Measurements from ENCODE around the gene STARD5.

Gene STARD5

DNA sequence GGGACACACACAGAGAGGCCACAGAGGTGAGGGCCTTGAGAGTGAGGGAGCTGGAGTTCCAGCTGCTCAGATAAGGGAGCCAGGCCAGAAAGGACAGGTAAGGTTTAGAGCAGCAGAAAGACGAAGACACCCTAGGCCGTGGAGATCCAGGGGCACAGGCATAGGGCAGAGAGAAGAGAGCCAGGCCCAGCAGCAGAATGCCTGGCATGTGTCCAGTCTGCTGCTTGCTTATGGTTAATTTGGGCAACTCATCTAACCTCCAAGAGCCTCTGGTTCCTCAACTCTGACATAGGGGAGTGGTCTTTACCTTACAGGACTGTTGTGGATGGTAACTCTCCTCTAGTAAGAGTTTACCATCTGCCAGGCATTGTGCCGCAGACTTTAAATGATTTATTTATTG lies 35.9 kb downstream of the STARD5 start:
- no peak for TF ChIP-seq Cebpa-rat (IDR thresholded peaks at IDR 0.05)
- Histone ChIP-seq H3K4me2 (peak overlapping the region; percentile 13; the same call in 1 of the 2 replicates), H3K4me1 (peaks cover 82% of the 10 kb centered on the region)

DNA sequence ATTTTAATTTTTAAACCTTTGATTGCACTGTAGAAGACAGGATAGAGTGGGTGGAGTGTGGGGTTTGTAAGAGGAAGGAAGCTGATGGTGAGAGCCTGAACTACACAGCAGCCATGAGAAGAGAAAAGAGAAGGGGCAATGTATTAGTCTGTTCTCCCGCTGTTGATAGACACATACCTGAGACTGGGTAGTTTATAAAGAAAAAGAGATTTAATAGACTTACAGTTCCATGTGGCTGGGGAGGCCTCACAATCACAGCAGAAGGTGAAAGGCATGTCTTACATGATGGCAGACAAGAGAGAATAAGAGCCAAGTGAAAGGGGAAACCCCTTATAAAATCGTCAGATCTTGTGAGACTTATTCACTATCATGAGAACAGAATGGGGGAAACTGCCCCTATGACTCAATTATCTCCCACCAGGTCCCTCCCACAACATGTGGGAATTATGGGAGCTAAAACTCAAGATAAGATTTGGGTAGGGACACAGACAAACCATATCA lies 37.3 kb downstream of the STARD5 start:
- no peaks in the 10 kb centered on the region for H3K9me3 ChIP-seq
- H3K27me3 ChIP-seq = no peaks in the 10 kb centered on the region
- no peaks in the 10 kb centered on the region for H3K36me3 ChIP-seq
- H3K9ac ChIP-seq = no peak overlapping the region
- peak overlapping the region; percentile 64 for H3K4me2 ChIP-seq
- peaks cover 81% of the 10 kb centered on the region for H3K4me1 ChIP-seq
- no peaks in the 10 kb centered on the region for H4K20me1 ChIP-seq
- H3K27ac ChIP-seq = peak overlapping the region; percentile 36; the same call in 1 of the 2 replicates
- no peak overlapping the region for H3K4me3 ChIP-seq
- no peak for TF ChIP-seq Cebpa-rat (IDR thresholded peaks at IDR 0.05)

More for the DNA sequence above, 35.9 kb downstream of the STARD5 start:
- no peaks in the 10 kb centered on the region for H3K36me3 ChIP-seq
- H4K20me1 ChIP-seq = no peaks in the 10 kb centered on the region
- H3K9me3 ChIP-seq = no peaks in the 10 kb centered on the region
- no peak overlapping the region for H3K9ac ChIP-seq
- no peak overlapping the region for H3K27ac ChIP-seq
- H3K27me3 ChIP-seq = no peaks in the 10 kb centered on the region
- H3K4me3 ChIP-seq = no peak overlapping the region

DNA sequence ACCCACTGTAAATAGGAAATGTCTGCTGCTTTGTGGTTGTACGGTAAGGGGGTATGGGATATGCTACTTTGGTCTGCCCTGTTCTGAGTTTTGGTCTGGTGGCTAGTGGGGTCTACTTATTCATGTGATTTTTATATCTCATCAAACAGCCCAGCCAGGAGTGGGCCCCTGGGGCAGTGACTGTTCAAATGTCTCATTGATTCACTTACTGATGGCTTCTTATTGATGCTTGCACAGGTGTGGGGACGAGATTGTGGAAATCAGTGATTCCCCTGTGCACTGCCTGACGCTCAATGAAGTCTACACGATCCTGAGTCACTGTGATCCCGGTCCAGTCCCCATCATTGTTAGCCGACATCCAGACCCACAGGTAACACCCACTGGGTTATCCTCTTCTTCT lies 38.5 kb downstream of the STARD5 start:
- no peaks in the 10 kb centered on the region for H4K20me1 ChIP-seq
- no peak for TF ChIP-seq Cebpa-rat (IDR thresholded peaks at IDR 0.05)
- peaks cover 72% of the 10 kb centered on the region for H3K4me1 ChIP-seq
- H3K27me3 ChIP-seq = no peaks in the 10 kb centered on the region
- H3K9me3 ChIP-seq = no peaks in the 10 kb centered on the region
- no peak overlapping the region for H3K4me3 ChIP-seq
- no peak overlapping the region for H3K9ac ChIP-seq
- peak overlapping the region; percentile 64 for H3K4me2 ChIP-seq
- peak overlapping the region; percentile 71 for H3K27ac ChIP-seq
- no peaks in the 10 kb centered on the region for H3K36me3 ChIP-seq

DNA sequence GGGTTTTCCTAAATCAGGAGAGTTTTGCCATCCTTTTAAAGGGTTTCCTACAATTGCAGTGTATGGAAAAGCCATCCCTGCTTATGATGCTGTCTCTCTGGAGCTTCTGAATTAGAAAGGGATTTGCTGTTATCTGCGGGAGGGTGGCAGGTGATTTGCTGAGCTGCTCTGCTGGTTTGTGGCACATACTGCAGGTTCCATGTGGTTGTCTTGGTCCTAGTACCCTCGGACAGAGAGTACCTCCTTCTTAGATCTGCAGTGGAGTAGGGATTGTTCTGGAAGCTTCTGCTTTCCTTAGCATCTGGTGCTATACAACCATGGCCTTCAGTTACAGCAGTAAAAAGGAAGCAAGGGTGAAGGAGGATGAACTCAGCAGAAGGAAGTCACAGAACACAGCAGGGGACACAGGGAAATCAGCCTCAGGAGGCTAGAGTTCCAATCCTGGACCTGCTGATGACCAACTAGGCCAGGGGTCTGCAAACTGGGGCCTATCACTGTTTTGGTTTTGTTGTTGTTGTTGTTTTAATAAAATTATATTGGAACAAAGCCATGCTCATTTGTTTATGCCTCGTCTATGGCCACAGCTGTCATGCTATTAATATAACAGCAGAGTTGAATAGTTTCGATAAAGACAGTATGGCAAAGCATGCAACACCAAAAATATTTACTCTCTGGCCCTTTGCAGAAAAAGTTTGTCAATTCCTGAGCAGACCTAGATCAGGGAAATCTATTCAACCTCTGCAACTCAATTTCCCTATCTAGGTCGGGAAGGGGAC lies 39.5 kb downstream of the STARD5 start:
- Histone ChIP-seq H3K9me3 (no peaks in the 10 kb centered on the region), H3K9ac (0 out of 2 replicates have a peak overlapping the region, but pooled peaks have one; percentile 16), H3K27ac (peak overlapping the region; percentile 71), H3K4me3 (no peak overlapping the region), H4K20me1 (no peaks in the 10 kb centered on the region), H3K36me3 (no peaks in the 10 kb centered on the region), H3K27me3 (no peaks in the 10 kb centered on the region), H3K4me1 (peaks cover 72% of the 10 kb centered on the region), H3K4me2 (peak overlapping the region; percentile 64)
- no peak for TF ChIP-seq Cebpa-rat (IDR thresholded peaks at IDR 0.05)

DNA sequence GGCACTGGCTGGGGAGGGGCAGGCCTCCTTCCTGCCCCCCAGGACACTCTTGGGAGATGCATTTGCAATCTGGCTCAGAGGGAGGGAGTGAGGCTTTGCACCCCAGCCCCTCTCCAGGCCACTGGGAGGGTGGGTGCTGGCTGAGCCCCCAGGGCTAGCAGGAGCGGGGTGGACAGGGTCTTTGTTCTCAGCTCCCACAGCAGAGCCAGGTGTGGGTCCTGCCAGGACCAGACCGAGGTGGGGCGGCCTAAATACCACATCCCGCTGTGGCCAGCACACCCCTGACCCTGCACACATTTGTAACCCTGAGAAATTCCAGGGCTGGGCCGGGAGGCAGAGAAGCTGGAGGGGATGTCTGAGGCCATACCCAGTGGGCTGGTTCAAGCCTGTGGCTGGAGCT lies 41.0 kb downstream of the STARD5 start:
- H3K4me1 ChIP-seq = peaks cover 59% of the 10 kb centered on the region
- no peak overlapping the region for H3K4me3 ChIP-seq
- H3K27me3 ChIP-seq = no peaks in the 10 kb centered on the region
- H4K20me1 ChIP-seq = no peaks in the 10 kb centered on the region
- TF ChIP-seq Cebpa-rat (IDR thresholded peaks at IDR 0.05) = no peak
- H3K36me3 ChIP-seq = no peaks in the 10 kb centered on the region
- no peak overlapping the region for H3K4me2 ChIP-seq
- peaks cover 10% of the 10 kb centered on the region for H3K9me3 ChIP-seq
- no peak overlapping the region for H3K9ac ChIP-seq
- H3K27ac ChIP-seq = peak overlapping the region; percentile 23; the same call in 1 of the 2 replicates

DNA sequence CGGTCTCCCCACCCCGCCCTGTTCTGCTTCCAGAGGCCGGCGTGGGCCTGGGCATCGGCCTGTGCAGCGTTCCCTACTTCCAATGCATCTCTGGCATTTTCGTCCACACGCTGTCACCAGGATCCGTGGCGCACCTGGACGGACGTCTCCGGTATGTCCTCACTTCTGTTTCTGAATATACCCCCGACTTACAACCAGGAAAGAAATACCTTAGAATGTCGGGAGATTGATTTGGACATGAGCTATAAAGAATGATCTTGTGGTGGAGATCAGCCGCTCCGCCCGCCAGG lies 41.4 kb downstream of the STARD5 start:
- Histone ChIP-seq H3K4me1 (peaks cover 55% of the 10 kb centered on the region), H3K9ac (no peak overlapping the region), H3K4me2 (no peak overlapping the region), H3K36me3 (no peaks in the 10 kb centered on the region), H3K27ac (no peak overlapping the region), H3K9me3 (peaks cover 13% of the 10 kb centered on the region), H3K4me3 (no peak overlapping the region), H3K27me3 (no peaks in the 10 kb centered on the region), H4K20me1 (no peaks in the 10 kb centered on the region)
- no peak for TF ChIP-seq Cebpa-rat (IDR thresholded peaks at IDR 0.05)

DNA sequence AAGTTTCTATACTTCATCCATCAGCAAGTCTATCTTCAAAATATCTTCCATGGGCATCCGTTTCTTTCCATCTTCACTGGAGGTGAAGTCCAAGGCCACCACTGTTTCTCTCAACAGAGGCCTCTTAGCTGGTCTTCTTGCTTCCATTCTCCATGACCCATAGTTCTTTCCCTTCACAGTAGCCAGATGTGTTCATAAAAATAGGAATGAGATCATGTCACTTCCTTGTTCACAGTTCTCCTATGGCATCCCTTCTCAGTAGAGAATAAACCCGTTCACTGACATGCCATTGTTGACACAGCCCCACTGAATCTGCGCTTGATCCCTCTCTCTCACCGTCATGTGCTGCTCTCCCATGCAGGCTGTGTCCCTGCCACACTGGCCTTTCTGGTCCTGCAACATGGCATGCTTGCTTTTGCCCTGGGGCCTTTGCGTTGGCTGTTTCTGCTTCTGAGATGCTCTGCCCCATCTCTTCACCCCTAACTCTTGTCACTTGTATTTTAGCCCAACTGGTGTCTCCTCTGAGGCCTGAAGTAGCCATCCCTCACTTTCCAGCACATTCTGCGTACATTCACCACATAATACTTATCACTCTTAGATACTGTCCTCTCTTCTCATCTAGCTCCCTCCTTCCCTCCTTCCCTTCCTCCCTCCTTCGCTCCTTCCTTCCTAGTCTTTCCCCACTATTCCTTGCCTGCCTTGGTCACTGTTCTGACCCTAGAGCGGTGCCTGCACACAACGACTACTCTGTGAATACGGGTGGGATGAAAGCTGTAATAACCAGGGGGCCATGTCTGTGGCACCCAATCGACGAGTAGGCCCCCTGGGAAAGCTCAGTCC lies 42.0 kb downstream of the STARD5 start:
- TF ChIP-seq Cebpa-rat (IDR thresholded peaks at IDR 0.05) = no peak
- Histone ChIP-seq H3K4me3 (no peak overlapping the region), H3K4me1 (peaks cover 49% of the 10 kb centered on the region), H3K27ac (no peak overlapping the region), H4K20me1 (no peaks in the 10 kb centered on the region), H3K9me3 (peaks cover 19% of the 10 kb centered on the region), H3K27me3 (no peaks in the 10 kb centered on the region), H3K4me2 (peak overlapping the region; percentile 4; the same call in 1 of the 2 replicates), H3K9ac (no peak overlapping the region), H3K36me3 (no peaks in the 10 kb centered on the region)

DNA sequence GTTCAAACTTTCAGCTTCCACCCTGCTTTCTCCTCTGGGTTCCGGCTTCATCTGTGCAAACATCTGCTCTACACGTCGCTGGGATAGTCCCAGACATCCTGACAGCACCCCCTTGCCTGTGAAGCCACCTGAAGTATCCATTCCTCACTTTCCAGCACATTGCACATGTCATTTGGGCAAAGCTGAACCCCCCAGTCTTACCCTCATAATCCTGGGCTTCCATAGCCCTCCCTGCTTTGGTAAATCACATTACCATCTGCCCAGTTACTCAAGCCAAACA lies 42.5 kb downstream of the STARD5 start:
- peaks cover 25% of the 10 kb centered on the region for H3K9me3 ChIP-seq
- TF ChIP-seq Cebpa-rat (IDR thresholded peaks at IDR 0.05) = no peak
- H3K27me3 ChIP-seq = no peaks in the 10 kb centered on the region
- H4K20me1 ChIP-seq = no peaks in the 10 kb centered on the region
- H3K4me2 ChIP-seq = peak overlapping the region; percentile 4; the same call in 1 of the 2 replicates
- no peak overlapping the region for H3K4me3 ChIP-seq
- H3K36me3 ChIP-seq = no peaks in the 10 kb centered on the region
- H3K4me1 ChIP-seq = peaks cover 45% of the 10 kb centered on the region
- H3K9ac ChIP-seq = no peak overlapping the region
- peak overlapping the region; percentile 23; the same call in 1 of the 2 replicates for H3K27ac ChIP-seq

DNA sequence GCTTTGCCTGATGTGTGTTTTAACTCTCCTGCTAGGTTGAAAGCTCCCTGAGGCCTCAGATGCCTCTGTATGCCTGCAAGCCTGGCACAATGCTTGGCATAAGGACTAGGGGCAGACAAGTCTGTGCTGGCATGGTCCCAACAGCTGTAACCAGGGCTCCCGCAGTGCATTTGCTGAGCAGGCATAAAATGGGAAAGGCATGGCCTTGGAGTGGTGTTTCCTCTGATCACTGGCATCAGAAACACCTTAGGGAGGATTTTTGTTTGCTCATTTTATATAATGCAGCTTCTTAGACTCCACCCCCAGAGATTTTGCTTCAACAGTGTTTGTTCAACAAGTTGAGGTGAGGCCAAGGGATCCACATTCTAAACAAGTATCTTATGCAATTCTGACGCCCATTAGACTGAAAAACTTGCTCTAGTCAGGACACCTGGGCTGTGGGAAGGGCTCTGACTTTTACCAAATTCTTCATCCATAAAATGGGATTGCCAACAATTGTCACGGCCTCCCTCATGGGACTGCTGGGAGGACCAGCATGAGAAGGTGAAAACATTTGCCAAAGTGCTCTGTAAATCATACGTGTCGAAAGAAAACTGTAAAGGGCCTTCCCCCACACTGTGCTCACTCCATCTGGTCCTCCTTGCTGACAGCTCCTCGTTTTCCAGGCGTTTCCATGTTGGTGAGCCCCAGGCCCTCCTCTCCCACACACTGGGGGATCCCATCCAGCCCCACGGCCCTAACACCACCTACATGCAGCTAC lies 43.1 kb downstream of the STARD5 start:
- Histone ChIP-seq H3K27me3 (no peaks in the 10 kb centered on the region), H4K20me1 (no peaks in the 10 kb centered on the region), H3K4me3 (no peak overlapping the region), H3K27ac (peak overlapping the region; percentile 23; the same call in 1 of the 2 replicates), H3K9ac (no peak overlapping the region), H3K4me1 (peaks cover 45% of the 10 kb centered on the region), H3K4me2 (no peak overlapping the region), H3K36me3 (no peaks in the 10 kb centered on the region), H3K9me3 (peaks cover 28% of the 10 kb centered on the region)
- TF ChIP-seq Cebpa-rat (IDR thresholded peaks at IDR 0.05) = no peak

All from BLaER1 (cell line).